HG03196 (cell line): ENCODE data around the gene PPFIA3.
A peak's percentile ranks its signal among the peaks of the same experiment; 100 is the strongest.
"Not testable (repeated sequence)": the region's sequence is repeated elsewhere in the genome, so short reads cannot be mapped to it uniquely, and the experiment has no call there.

Experiments
- ATAC-seq: cut with Tn5 transposase; IDR thresholded peaks from one replicate; pipeline ENCODE4 v1.9.1; 2021; ENCODE audit not compliant: unreplicated experiment

The PPFIA3 gene

GRCh38 chr19:49102303-49102702, 17.0 kb upstream of the PPFIA3 start:
- ATAC-seq = no peak

GRCh38 chr19:49103331-49104085, 15.8 kb upstream of the PPFIA3 start:
- ATAC-seq = no peak

GRCh38 chr19:49104229-49104864, 15.0 kb upstream of the PPFIA3 start:
- ATAC-seq = no peak

- no peak for ATAC-seq
These were observed 12.7 kb upstream of the PPFIA3 start for GRCh38 chr19:49106648-49107135.

- ATAC-seq = no peak
These were observed 11.5 kb upstream of the PPFIA3 start for GRCh38 chr19:49107625-49108459.

GRCh38 chr19:49109051-49109450, 10.3 kb upstream of the PPFIA3 start:
- no peak for ATAC-seq

- ATAC-seq = no peak
These were observed 9.6 kb upstream of the PPFIA3 start for GRCh38 chr19:49109569-49110233.

- no peak for ATAC-seq
These were observed 8.8 kb upstream of the PPFIA3 start for GRCh38 chr19:49110567-49110966.

GRCh38 chr19:49111218-49111998, 7.9 kb upstream of the PPFIA3 start:
- no peak for ATAC-seq

- no peak for ATAC-seq
These were observed 5.3 kb upstream of the PPFIA3 start, which contains the start of gene LIN7B for GRCh38 chr19:49113762-49114629. TSS of gene LIN7B (plus strand) at chr19:49114370. CDS start at chr19:49114405, 35 bp downstream.

- ATAC-seq = no peak
These were observed 4.5 kb upstream of the PPFIA3 start for GRCh38 chr19:49114630-49115363.

- no peak for ATAC-seq
These were observed 2.8 kb upstream of the PPFIA3 start for GRCh38 chr19:49116544-49116943.

- ATAC-seq = no peak
These were observed 1.4 kb upstream of the PPFIA3 start for GRCh38 chr19:49117677-49118564.

- ATAC-seq = peak; percentile 70
These were observed 556 bp upstream of the PPFIA3 start, which contains the start of gene C19orf73 for GRCh38 chr19:49118565-49119410. TSS of gene C19orf73 (minus strand) at chr19:49119143. CDS start at chr19:49119022, 121 bp downstream.

- no peak for ATAC-seq
These were observed 960 bp downstream of the PPFIA3 start for GRCh38 chr19:49120325-49120683.

- ATAC-seq = no peak
These were observed 1.5 kb downstream of the PPFIA3 start for GRCh38 chr19:49120868-49121267.

- not testable (repeated sequence) for ATAC-seq
These were observed 2.5 kb downstream of the PPFIA3 start for GRCh38 chr19:49121841-49122240.
